ENCODE results near the gene NAMPT.

The NAMPT gene

DNA sequence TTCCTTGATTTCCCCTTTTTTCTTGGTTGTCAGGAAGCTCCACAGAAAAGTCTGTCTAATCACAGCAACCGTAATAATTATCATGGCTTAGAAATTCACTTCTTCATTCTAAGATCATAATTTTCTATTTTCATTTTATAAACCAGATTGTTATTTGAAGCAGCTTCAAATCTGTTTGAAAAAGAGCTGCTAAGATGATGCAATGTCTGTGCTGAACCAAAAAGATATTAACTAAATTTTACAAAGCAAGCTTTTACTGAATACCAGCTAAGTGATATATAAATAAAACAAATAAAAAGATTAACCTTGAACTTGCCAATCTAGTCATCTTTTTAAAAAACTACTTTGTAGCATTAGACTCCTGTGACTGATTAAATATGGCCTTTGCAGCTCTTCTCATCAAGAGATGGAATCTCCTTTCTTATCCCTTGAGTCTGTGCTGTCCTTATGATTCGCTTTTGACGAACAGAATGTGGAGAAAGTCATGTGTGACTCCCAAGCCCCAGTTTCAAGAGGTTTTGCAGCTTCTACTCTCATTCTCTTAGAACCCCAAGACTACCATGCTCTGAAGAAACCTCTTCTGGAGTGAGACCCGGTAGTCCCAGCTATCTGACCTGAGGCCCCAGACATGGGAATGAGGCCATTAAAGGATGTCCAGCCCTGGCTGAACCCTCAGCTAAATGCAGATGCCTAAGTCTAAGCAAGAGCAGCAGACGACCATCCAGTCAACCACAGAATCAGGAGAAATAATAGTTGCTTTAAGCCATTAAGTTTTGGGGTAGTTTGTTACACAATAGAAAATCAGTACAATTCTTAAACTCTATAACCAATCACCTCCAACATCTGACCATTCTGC is 14.4 kb downstream of the NAMPT start:
- DNase-seq: no peak

DNA sequence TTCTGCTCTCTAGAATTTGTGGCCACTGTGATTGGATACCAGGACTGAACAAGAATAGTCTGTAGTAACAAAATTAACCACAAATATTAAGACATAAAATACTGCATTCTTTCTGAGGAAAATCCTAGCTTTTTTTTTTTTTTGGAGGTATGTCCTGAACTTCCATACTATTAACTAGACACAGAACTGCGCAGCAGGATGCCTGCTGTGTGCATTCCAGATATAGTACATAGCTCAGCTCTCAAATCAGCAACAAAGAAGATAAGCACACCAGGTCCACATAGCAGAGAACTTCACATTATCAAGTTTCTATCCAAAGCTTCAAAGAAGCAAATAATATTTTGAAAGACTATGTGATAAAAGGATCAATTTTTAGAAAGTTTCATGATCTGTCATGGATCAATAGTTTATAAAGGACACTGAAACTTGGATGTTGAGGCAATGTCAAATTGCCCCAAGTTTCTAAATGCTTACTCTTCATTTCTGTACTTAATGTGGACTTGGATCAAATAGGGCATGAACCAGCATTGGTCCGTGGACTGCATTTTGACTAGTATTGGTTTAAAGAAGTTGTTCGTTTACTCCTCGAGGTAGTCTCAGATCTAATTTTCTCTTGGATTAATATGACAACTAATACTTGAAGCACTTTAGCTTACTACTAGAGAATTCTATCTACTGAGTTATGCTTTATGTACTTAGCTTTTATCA is 15.4 kb downstream of the NAMPT start:
- no peak for DNase-seq

DNA sequence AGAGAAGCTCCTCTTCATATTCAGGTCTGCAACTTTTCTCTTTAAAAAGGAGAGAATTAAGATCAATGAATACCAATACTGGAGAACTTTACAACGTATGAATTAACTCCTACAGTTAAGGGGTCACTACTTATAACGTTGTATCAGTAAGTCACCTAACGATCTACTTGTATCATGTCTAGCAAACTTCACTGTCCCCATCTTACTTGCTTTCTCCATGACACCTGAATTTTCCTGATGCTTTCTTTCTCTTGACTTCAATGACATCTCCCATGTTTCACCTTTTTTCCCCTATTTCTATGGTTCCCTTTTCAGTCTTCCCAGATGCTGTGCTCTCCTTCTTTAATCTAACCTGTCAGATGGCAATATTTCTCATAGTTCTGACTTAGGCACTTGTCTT is 19.6 kb downstream of the NAMPT start:
- no peak for DNase-seq

DNA sequence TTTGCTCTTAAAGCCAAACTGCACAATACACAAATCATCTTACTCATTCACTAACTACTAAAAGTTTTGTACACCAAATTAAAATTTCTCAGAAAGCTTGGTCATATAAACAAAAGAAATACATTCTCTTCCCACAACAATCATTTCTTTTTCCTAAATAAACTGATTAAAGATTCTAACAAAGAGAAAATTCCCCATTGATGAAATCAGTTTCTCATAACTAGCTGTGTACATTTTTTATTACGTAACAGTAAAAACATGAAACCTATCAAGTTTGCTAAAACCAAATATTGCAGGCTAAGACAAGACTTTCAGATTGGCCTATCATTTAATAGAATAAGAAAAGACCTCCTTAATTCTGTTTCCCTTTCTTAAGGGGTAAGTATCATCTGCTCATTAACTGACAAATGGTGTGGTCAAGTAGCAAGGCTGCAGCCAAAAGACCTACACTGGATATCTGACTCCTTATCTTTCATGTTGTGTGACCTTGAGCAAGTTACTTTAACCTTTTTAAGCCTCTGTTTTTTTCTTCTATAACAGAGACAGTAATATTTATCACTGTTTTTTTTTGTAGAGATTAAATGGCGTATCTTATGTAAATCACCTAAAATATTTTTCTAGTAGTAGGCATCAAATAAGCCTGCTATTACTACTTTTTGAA is 22.4 kb downstream of the NAMPT start:
- no peak for DNase-seq

DNA sequence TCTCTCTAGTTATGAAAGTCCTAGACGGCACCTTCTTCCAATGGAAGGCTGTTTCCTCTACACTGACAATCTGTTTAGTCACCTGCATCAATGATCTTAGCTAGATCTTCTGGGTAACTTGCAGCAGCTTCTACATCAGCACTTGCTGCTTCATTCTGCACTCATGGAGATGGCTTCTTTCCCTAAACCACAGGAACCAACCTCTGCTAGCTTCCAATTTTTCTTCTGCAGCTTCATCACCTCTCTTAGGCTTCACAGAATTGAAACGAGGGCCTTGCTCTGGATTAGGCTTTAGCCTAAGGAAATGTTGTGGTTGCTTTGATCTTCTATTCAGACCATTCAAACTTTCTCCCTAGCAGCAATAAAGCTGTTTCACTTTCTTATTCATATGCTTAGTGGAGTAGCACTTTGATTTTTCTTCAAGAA is 24.6 kb downstream of the NAMPT start:
- DNase-seq: no peak

DNA sequence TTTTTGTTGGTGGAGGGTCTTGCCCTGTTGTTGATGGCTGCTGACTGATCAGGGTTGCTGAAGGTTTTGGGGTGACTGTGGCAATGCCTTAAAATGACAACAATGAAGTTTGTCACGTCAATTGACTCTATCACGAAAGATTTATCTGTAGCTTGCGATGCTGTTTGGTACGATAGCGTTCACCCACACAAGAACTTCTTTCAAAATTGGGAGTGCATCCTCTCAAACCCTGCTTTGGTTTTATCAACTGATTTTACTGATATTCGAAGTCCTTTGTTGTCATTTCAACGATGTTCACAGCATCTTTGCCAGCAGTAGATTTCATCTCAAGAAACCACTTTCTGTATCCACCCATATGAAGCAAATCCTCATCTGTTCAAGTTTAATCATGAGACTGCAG is 26.0 kb downstream of the NAMPT start:
- DNase-seq: no peak

DNA sequence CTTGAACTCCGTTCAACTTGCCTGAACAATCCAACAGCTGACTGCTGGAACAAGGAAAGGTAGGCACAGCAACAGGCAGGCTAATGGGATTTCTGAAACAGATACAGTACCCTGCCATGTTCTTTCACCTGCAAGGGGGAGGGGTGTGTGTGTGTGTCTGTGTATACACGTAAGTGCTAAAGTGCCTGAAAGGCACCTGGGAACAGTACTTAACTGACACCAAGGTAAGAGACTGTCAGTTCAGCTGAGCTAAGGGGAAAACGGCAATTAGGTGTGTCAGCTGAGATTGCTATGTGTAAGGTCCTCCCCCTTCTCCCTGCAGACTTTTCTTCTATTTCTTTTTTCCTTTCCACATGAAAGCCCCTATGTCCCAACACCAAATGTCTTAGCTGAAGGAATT is 27.0 kb downstream of the NAMPT start:
- DNase-seq: no peak

DNA sequence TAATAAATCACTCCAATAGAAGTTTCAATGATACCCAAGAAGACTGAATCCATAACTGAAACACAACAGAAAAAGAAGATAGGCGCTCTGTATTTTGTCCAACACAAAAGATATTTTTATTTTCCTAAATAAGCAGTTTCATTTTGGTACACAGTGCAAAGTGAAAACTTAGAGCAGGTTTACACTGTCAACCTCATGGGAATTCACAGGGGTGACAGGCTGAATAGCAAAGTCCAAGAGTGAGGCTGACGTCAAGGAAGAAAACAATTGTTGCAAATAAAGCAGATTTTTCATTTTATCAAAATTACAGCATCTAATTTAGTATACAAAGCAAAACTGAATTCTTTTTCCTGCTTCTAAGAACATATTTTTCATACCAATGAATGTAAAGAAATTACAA is 28.6 kb downstream of the NAMPT start:
- DNase-seq: no peak

DNA sequence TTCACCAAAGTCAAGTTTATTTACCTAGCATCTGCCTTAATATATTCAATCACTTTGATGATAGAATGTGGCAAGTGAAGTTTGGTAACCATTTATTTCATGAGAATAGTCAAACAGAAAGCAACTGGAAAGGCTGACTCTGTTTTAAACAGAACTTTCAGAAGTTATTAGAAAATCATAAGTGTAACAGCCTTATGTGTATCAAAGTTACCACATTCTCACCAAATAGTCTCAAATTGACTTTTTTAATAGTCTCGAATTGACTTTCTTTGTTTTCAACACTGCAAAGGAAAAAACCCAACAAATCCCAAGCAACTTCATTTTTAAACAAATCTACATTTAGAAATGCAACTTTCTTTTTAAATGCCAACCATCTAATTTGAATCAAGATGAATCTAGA is 29.5 kb downstream of the NAMPT start:
- no peak for DNase-seq

DNA sequence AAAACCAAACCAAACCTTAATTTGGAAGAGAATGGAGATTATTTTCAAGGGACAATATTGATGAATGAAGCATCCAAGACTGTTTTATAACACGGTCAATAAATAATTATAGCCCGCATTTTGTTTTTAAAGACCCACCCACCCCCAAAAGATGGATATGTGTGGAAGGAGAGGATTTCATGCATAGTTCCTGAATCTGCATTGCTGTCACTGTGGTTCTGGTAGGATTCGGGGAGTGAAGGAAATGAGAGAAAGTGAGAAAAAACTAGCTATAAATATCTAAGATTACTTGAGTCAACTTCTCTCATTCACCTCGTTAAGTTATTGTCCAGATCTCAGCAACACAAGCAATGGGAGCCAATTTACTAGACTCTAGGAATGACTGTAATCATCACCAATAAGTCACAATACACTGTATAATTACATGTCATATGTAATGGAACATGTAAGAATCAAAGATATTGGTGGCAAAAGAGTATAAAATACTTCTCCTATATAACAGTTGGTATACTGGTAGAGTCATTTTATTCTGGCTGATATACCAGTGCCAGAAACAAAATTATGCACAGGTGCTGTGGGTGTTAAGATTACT is 30.2 kb downstream of the NAMPT start:
- no peak for DNase-seq

DNA sequence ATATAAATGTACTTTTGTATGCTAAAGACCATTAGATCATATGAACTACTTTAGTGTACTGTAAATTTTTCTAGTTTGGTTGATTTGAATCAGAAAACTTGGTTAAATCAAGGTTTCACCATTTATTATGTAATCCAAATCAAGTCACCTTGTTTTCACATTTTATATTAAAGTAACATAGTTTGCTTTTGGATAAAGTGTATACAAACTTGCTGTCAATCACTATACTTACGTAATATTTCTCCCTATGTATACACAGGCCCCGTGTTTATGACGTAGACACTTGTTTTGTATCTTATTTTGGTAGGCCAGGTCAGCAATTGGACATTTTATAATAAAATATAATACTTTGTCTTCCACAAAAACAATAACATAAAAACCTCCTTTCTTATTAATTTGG is 32.2 kb downstream of the NAMPT start:
- no peak for DNase-seq

DNA sequence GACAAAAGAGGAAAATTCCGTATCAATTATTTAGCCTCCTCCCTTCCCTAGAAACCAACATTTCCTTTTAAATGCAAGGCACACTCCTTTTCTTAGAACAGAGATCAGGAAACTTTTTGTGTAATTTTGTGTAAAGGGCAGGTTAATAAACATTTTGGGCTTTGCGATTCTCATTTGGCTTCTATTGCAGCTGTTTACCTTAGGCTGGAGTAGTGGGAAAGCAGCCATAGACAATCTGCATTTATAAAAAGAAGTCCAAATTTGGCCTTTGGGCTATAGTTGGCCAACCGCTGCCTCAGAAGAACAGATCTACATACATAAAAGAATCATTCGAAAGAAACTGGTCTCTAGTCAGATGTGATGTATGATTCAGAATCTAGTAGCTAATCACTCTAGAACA is 35.3 kb downstream of the NAMPT start:
- no peak for DNase-seq

DNA sequence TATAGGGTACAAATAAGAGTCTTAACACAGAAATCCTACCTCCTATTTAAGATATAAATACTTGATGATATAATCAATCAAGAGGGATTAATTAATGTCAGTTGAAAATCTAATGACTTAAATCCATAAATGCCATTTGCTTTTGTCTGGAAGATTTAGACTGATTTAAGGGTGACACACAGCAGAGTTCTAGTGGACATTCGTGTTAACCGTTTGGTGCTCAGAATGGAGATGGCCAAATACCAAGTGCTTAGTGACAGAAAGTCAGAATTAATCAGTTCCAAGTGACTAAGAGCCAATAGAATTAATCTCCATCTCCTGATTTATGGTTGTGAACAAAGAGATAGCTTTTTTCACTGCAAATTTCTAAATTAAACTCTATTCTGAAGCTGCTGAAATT is 36.2 kb downstream of the NAMPT start:
- no peak for DNase-seq

DNA sequence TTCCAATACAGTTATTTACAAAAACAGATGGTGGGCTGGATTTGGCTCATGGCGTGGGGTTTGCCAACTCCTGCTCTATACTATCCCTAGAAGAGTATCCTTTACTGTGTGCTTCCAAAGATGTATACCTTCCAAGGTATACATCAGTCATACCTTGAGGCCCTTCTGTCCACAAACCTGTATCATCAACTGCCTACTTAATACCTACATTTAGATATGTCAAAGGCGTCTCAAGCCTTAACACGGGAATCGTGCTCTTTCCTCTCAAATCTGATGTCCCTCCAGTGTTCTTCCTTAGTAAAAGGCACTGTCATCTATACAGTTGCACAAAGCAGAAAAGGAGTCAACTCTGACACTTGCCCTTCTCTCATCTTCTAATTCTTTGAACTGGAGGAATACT is 36.9 kb downstream of the NAMPT start:
- DNase-seq: no peak

DNA sequence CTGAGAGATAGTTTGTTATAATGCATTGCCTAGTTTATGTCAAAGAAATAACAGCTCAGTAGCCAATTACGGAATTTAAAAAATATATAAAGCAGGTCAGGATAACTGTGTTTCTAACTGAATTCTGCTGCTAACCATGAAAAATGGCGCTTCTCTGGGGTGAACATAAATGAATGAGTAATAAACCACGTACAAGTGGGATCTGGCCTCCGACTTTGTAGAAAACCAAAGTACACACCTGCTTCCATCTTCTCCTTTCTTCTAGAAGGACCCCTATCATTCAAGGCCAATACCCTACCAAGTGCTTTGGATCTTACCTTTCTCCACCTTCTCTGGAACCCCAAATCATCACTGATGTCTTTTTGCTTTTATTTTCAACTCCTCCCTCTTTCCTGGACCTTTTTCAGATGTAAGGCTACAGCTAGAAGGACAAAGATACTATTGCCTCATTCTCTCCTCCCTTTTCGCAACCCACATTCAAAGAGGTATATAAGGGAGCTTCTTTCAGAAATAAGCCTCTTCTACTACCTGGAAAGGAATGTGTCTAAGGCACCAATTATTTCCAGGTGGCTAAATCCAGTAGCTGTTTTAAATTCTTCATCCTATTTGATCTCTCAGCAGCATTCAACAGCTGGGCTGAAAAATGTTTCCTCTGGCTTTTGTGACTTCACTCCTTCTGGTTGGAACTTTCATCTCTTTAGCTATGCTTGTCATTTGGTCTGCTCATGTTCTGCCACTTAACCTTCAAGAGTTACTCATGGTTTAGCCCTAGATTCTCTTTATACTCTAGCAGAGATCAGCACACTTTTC is 37.7 kb downstream of the NAMPT start:
- no peak for DNase-seq

DNA sequence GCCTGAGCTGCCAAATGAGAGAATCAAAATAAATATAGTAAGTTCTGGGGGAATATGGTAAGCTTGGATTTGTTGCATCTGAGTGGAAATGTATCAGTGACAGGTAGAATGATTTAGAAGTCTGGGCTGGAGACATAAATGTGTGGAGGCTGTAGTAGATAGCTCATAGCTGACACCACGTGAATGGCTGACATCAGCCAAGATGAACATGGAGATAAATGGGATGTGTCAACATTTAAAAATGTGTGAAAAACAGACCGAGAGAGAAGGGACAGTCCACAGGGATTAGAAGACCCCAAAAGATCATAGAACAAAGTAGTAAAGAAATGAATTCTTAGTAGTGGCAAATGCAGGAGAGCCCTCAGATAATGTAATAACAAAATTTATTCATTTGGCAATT is 40.9 kb downstream of the NAMPT start:
- DNase-seq: no peak

DNA sequence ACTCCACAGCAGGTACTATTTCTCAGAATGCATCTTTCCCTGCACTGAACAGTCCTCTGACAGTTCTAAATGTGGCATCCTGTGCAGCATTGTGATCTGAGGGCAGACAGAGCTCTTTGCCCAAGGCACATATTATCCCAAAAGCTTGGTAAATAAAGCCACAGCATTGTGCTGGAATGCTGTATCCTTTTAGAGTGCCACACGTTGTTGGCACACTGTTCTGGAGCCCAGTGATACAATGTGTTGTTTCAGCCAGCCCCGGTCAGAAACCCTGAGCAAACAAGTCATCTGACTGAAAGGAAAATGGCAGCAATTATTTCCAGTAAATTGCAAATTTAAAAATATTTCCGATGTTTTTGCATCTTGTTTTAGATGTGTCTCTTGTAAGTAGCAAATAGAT is 45.4 kb downstream of the NAMPT start:
- DNase-seq: no peak

DNA sequence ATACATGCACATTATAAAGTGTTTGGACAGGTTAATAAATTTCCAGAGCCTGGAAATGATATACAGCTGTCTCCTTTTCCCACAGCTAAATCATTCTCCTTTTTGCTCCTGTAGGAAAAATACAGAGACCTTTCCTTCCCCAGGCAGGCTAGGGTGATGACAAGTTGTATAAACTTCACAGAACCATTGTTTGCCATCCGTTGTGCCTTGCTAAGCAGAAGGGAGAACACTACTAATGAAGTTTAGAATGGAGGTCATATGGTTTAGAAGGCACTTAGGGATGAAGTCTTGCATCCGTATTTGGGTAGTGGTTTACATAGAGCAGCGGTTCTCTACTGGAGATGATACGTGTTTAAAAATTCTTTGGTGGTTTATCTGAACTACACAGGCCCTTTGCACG is 46.0 kb downstream of the NAMPT start:
- no peak for DNase-seq

DNA sequence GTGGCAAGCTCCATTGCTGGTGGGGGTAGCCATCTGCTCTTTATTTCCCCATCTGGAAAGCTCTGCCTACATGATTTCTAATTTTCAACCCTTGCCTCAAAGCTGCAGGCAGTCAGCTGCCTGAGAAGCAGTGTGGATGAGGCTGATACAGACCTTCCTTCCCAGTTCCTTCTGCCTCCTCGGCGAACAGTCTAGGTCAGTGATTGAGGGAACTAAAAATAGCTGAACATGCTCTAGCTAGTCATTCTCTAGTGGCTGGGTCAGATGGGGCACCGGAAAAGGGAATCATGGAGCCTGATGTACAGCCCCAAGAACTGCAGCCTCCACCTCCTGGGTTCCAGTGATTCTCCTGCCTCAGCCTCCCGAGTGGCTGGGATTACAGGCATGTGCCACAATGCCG is 48.7 kb downstream of the NAMPT start:
- no peak for DNase-seq

DNA sequence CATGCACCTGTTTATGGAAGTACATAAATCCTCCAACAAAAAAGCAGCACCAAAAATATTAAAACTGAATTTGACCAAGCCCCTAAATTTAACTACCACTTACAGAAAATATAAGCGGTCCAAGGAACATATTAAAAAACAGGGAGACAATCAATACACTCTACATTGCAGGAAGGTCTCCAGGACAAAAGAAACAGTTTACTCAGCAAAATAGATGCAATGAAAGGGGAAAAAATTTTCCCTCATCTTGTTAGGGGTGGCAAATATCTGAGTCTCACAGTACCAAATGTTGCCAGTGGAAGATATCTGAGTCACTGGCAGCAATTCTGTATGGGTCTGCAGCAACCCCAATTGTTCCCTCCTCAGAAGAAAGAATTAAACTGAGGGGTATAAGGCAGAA is 50.4 kb downstream of the NAMPT start:
- DNase-seq: no peak

DNA sequence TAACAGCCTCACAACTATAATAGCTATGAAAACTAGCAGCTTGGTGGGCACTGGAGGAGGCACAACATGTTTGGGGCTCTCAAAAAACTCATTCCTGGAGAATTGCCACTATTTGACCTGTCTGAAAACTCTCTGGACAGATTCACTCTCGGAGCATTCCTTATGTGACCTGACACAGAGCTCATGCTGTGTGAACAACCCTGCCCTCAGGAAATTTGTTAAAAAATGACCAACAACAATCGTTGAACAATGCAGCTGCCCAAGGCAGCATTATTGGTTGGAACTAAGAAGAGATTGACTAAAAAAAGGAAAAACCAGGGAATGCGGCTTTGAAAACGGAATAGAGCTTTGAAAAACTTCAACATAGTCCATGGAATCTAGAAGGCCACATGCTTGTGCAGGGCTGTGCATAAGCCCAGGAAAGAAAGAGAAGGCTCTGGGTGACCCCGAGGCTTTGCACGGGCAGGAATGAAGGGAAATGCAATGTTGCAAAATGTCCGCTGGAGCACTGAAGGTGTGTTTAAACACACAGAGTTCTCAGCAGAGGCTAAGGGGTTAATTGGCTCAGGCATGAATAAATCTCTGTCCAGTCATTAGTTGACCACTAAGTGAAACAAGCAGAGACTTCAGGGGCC is 52.8 kb downstream of the NAMPT start:
- no peak for DNase-seq

DNA sequence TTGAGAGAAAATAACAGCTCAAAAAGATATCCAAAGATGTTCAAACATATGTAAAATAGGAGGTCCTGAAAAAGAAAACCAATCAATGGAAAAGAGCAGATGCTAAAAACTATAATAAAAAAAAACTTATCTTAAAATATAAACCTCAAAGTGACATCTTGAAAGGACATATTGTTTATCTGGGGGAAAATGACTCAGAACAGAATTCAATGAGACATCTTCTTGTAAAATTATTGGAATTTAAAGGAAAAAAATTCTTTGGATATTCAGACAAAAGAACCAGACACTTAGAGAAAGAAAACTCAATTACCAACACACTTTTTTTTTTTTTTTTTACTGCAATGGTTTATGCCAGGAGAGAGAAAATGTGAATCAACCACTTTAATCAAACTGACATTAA is 58.9 kb downstream of the NAMPT start:
- no peak for DNase-seq
